Lower leg skin (tissue), 4 donors: Measurements from ENCODE around the gene TDP2. TPM values are rescaled to one million over a fixed set of nuclear protein-coding genes. Genes with fewer than 3 reads are reported as not detected.

Experiments used
- DNase-seq, 2 donors: peaks; one replicate each; pipeline ENCODE4 v3.0.0-alpha.2; 2019; ENCODE audit warnings: low spot score in 2 of 2
- H3K4me3 ChIP-seq: fragments of 200-600 bp; sonication (generic); 2 replicates; pipeline ENCODE4 v1.5.1; 2017; ENCODE audit warnings: mild to moderate bottlenecking, low read depth; ENCODE audit not compliant: poor library complexity, severe bottlenecking
- POLR2A ChIP-seq, 2 donors: fragments of 450-650 bp; IDR thresholded peaks; one replicate each; pipeline ENCODE4 v1.6.1; 2016 to 2017; ENCODE audit warnings: antibody characterized with exemption in 2 of 2, mild to moderate bottlenecking in 1 of 2, moderate library complexity in 1 of 2
- WGBS, 2 donors: methylation state at CpG; one replicate each; pipeline ENCODE4 v1.1.5; 2018; 5-methylcytosine and 5-hydroxymethylcytosine counted together
- intact Hi-C: fragments of 100-400 bp; cut with DNase I; formaldehyde crosslinking; loops from one replicate; pipeline ENCODE4 v1.15.0; 2023; ENCODE audit warnings: low total_unique reads
- total RNA-seq, 4 donors: library from RNA; depleted of rRNA; stranded (reverse); fragments of >200 nt; gene quantifications; one replicate each; pipeline ENCODE4 v1.1.0, GENCODE V29; 2016
- TF ChIP-seq, protein P1 (sequence below), 3 donors: fragments of 450-650 bp; IDR thresholded peaks; one replicate each; pipeline ENCODE4 v1.5.1; 2016; ENCODE audit warnings: antibody characterized with exemption in 3 of 3, mild to moderate bottlenecking in 3 of 3, moderate library complexity in 2 of 3

TDP2 gene
- total RNA-seq, 4 donors from 2014 or later = 25.3 to 36.6 (median 26.6) TPM

DNA sequence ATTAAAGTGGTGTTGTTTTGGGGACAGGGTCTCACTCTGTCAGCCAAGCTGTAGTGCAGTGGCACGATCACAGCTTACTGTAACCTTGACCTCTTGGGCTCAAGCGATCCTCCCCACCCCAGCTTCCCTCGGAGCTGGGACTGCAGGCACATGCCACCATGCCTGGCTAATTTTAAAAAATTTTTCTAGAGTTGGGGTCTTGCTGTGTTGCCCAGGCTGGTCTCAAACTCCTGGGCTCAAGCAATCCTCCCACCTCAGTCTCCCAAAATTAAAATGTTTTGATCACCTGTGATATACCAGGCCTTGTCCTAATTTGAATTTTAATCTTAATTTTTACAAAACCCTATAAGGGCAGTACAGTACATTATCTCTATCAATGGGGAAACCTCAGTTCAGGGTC, 25.7 kb upstream of the TDP2 start:
- 82 to 86% methylated on average over 3 of the region's 3 CpGs for WGBS, 2 donors
- intact Hi-C loops = loop anchor here (5.0 kb wide), 2 partner anchors 110 to 265 kb away; no protein-coding TSS in a partner anchor
- no peak for DNase-seq
- no peak for TF ChIP-seq POLR2A (IDR thresholded peaks at IDR 0.05)
- TF ChIP-seq, protein P1, sequence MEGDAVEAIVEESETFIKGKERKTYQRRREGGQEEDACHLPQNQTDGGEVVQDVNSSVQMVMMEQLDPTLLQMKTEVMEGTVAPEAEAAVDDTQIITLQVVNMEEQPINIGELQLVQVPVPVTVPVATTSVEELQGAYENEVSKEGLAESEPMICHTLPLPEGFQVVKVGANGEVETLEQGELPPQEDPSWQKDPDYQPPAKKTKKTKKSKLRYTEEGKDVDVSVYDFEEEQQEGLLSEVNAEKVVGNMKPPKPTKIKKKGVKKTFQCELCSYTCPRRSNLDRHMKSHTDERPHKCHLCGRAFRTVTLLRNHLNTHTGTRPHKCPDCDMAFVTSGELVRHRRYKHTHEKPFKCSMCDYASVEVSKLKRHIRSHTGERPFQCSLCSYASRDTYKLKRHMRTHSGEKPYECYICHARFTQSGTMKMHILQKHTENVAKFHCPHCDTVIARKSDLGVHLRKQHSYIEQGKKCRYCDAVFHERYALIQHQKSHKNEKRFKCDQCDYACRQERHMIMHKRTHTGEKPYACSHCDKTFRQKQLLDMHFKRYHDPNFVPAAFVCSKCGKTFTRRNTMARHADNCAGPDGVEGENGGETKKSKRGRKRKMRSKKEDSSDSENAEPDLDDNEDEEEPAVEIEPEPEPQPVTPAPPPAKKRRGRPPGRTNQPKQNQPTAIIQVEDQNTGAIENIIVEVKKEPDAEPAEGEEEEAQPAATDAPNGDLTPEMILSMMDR (IDR thresholded peaks at IDR 0.05) = no peak
- H3K4me3 ChIP-seq = no peak overlapping the region

DNA sequence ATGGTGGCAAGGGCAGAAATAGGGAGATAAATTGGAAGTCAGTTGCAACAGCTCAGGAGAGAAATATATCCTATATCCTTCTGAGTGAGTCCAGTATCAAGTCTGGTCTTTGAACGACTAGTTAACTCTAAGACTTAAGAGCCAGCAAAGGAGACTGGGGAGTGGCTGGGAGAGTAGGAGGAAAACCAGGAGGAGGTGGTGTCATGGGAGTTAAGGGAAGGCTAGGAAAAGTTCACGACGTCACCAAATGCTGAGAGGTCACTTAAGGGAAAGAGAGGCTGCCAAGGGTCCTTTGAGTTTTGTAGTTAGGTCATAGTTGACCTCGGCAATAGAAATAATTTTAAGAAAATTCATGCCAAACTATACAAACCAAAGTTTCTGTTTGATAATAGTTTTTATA, 25.3 kb upstream of the TDP2 start:
- whole genome bisulfite sequencing, 2 donors = 54 to 64% methylated on average over 4 of the region's 4 CpGs
- intact Hi-C loops = loop anchor here (5.0 kb wide), 2 partner anchors 110 to 265 kb away; no protein-coding TSS in a partner anchor

DNA sequence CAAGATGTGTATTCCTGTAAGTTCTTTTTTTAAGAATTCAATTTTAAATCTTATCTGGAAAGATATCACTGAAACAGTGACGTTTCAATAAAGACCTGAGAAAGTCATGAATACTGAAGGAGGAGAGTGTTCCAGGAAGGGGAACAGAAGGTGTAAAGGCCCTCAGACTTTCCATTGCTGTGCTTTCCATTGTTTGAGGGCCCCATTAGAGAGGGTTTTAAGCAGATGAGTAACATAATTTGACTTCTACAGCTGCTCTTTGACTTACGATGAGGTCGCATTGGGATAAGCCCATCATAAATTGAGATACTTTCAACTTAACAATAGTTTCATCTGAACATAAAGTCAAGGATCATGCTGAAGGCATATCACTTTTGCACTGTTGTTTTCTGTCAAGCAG, 24.9 kb upstream of the TDP2 start:
- WGBS, 2 donors = 92 to 93% methylated on average over 3 of the region's 3 CpGs
- H3K4me3 ChIP-seq = no peak overlapping the region
- TF ChIP-seq, protein P1 (IDR thresholded peaks at IDR 0.05) = no peak
- TF ChIP-seq POLR2A (IDR thresholded peaks at IDR 0.05) = no peak
- no peak for DNase-seq
- intact Hi-C loops = loop anchor here (5.0 kb wide), 2 partner anchors 109 to 264 kb away; no protein-coding TSS in a partner anchor

More for the DNA sequence above, 25.3 kb upstream of the TDP2 start:
- DNase-seq = no peak
- TF ChIP-seq POLR2A (IDR thresholded peaks at IDR 0.05) = no peak
- TF ChIP-seq, protein P1 (IDR thresholded peaks at IDR 0.05) = no peak
- no peak overlapping the region for H3K4me3 ChIP-seq

DNA sequence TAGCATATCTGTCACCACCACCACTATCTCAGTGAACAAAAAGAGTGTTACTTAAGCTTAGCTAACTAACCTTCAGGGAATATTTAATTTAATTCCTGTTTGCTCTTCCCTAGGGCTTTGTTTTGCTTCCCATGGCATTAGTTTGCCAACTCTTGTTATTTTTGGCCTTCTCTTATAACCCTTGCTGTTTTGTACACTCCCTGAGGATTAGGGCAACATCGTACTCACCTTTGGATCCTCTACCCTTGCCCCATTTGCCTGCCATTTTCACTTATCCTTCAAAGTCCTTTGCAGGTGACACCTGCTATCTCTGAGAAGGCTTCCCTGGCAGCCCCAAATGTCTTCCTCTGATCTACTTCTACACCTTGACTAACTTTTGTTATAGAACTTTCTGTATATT, 23.9 kb upstream of the TDP2 start:
- H3K4me3 ChIP-seq = no peak overlapping the region
- TF ChIP-seq, protein P1 (IDR thresholded peaks at IDR 0.05) = no peak
- no peak for TF ChIP-seq POLR2A (IDR thresholded peaks at IDR 0.05)
- intact Hi-C loops = loop anchor here (5.0 kb wide), 2 partner anchors 108 to 263 kb away; no protein-coding TSS in a partner anchor
- DNase-seq = no peak
- WGBS, 2 donors = 40 to 55% methylated on average over 1 of the region's 1 CpG

DNA sequence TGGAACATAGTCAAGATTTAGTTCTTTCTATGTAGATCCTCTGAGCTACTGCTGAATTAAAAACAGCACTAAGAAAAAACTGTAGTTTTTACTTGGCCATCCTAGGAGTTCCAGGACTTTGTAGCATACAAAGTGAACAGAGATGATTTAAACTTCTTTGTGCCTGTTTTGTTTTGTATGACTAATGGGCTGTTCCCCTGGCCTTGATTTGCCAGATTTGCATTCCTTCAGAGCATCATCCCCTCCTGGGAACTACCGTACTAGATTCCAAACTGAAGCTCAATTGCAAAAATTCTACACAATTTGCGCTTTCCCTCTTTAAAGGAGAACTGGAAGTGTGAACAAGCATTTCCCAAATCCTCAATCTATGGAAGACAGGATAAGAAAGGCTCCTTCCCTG, 23.3 kb upstream of the TDP2 start:
- TF ChIP-seq, protein P1 (IDR thresholded peaks at IDR 0.05) = no peak
- no peak for TF ChIP-seq POLR2A (IDR thresholded peaks at IDR 0.05)
- no peak overlapping the region for H3K4me3 ChIP-seq
- WGBS, 2 donors = 77% methylated on average over 2 of the region's 2 CpGs
- DNase-seq = no peak
- intact Hi-C loops = loop anchor here (5.0 kb wide), 2 partner anchors 108 to 263 kb away; no protein-coding TSS in a partner anchor

DNA sequence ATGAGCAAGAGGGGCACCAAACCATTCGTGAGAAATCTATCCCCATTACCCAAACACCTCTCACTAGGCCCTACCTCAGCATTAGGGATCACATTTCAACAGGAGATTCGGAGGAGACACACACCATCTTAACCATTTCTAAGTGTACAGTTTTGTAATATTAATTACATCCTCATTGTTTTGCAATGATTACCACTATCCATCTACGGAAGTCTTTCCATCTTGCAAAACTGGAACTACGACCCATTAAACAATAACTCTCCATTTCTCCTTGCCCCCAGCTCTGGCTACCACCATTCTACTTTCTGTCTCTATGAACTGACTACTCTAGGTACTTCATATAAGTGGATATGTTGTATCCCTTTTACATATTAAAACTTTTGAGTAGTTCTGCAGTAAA, 20.2 kb upstream of the TDP2 start:
- TF ChIP-seq, protein P1 (IDR thresholded peaks at IDR 0.05) = no peak
- TF ChIP-seq POLR2A (IDR thresholded peaks at IDR 0.05) = no peak
- H3K4me3 ChIP-seq = no peak overlapping the region
- intact Hi-C loops = no loop called here
- no peak for DNase-seq
- WGBS, 2 donors = 82 to 91% methylated on average over 4 of the region's 4 CpGs
